HG03045 (cell line): ENCODE results near the gene MROH2B.

Experiments used
- ATAC-seq: cut with Tn5 transposase; IDR thresholded peaks from one replicate; pipeline ENCODE4 v1.9.1; 2021; ENCODE audit warnings: mild to moderate bottlenecking, moderate library complexity; ENCODE audit not compliant: unreplicated experiment

MROH2B gene

DNA sequence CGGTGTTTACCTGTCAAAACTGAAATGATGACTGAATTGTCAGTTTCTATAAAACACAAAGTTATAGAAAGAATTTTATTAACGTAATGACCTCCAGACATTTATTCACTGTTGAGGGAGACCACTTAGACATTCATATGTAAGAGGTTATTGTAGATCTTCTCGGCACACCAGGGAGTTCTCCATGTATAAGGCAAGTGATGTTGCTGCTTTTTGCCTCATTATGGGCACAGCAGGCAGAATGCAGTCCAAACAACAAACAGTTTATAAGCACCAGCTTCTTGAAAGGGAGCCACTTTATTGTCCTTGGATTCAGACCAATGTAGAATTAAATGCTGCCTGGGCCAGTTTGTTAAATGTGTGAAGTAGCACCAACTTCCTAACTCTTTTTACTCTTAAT, 95.1 kb downstream of the MROH2B start:
- no peak for ATAC-seq

DNA sequence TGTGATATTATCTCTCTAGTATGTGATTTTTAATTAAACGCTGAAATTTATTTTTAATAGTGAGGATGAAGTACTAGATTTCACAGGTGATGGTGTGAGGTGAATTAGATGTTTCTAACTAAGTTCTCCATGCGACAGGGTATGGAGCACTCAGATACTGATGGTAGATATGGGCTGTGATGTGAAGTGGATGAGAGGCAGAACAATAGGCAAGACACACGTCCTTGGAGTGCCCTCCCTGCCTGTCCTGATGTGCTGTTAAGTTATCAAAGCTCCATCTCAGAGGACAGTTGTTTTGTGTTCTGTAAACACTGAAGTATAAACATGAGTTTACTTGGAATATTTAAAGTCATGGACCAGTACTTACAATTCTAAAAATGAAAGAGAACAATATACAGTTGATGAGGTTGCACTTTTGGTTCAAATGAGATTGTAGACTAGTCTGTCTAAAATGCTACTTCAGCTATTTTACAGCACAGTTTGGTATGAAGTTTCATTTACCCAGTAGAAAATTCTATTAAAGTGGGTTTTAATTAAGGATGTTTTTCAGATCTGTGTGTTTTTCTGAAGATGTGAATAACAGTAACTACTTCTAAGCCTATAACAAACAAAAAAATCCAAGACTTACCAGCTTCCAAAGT, 97.7 kb downstream of the MROH2B start:
- ATAC-seq, result no peak

GRCh38 chr5:40972434-40972833, 98.7 kb downstream of the MROH2B start:
- ATAC-seq, result no peak

DNA sequence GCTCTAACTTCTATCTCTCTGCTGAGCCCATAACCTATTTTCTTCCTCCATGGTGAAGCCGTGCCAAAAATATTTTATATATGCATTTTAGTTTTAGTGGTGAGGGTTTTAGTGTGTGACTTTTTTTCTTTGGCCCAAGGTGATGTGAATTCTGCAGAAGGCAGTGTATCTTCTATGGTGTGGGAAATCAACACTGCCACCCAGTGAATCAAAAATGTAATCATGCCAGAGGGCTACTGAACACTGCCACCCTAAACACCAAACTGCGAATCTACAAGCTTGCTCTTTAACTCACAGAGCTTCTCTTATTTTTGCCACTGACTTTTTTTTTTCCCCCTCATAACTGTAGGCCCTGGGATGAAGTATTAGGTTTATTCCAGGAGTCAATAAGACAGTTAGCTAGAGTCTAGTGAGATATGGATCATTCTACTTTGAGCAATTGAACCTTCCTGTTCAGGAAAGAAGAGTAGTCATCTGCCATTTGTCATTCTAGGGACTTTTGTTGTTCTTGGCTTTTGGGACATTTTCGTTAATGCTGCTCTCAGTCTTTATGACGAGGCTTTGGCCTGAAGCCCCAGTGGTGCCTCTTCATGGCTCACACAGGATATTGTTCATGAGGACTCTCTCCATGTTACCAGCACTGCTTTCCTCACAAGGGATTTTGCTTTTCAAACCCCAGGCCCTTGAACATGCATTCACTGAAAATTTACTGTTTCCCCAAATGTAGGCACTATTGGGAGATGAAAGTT, 108.8 kb downstream of the MROH2B start:
- ATAC-seq, result no peak

DNA sequence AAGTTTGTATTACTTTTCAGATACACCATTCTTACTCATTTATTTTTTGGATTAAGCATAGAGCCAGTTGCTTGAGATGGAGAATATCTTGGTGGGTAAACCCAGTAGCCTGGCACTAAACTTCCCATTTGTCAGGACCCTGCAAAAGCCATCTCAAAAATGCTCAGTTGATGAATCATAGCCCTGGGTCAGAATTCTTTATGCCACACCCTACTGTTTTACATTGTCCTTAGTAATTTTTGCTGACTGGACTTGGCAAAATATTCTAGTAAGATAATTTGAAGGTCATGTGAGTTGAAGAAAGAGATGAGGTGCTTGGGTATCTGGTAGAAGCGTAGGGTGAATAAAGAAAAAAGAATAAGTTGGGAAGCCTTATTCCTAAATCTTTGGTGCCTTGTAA, 111.1 kb downstream of the MROH2B start:
- no peak for ATAC-seq

GRCh38 chr5:40958811-40959210, 112.3 kb downstream of the MROH2B start:
- ATAC-seq, result no peak

GRCh38 chr5:40957048-40957447, 114.1 kb downstream of the MROH2B start:
- no peak for ATAC-seq

DNA sequence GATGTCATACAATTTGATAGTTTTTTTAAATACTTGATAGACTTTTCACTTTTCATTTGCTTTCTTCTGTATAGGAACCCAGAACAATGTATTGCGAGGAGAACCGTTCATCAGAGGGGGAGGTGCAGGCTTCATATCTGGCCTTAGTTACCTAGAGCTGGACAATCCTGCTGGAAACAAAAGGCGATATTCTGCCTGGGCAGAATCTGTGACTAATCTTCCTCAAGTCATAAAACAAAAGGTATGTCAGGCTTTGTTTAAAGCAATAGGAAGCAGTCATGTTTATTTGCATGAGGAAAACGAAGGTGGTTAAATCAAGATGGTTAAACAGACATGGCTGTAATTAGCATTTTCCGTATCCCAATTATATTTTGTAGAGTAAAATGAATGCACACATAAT, 115.8 kb downstream of the MROH2B start:
- ATAC-seq, result no peak
